ENCODE results near the gene CLK4.
A peak's percentile ranks its signal among the peaks of the same experiment; 100 is the strongest.

The CLK4 gene

GRCh38 chr5:178637356-178638074 lies 10.7 kb upstream of the CLK4 start:
- no peak for DNase-seq (ENCODE audit: low read depth in 2 of 2)

- DNase-seq (ENCODE audit: low read depth in 2 of 2) = no peak
These were observed 5.4 kb upstream of the CLK4 start for GRCh38 chr5:178632285-178632684.

GRCh38 chr5:178630951-178631350 lies 4.1 kb upstream of the CLK4 start:
- no peak for DNase-seq (ENCODE audit: low read depth in 2 of 2)

GRCh38 chr5:178630475-178630930 lies 3.7 kb upstream of the CLK4 start:
- DNase-seq (ENCODE audit: low read depth in 2 of 2) = no peak

- no peak for DNase-seq (ENCODE audit: low read depth in 2 of 2)
These were observed 379 bp upstream of the CLK4 start for GRCh38 chr5:178627259-178627598.

- DNase-seq (ENCODE audit: low read depth in 2 of 2) = no peak
These were observed 969 bp downstream of the CLK4 start for GRCh38 chr5:178625679-178626483.

GRCh38 chr5:178624631-178625546 lies 2.0 kb downstream of the CLK4 start:
- no peak for DNase-seq (ENCODE audit: low read depth in 2 of 2)

GRCh38 chr5:178622679-178623247 lies 4.1 kb downstream of the CLK4 start:
- DNase-seq (ENCODE audit: low read depth in 2 of 2) = no peak

- DNase-seq (ENCODE audit: low read depth in 2 of 2) = no peak
These were observed 7.5 kb downstream of the CLK4 start for GRCh38 chr5:178619390-178619789.

GRCh38 chr5:178612299-178612698 lies 14.6 kb downstream of the CLK4 start:
- no peak for DNase-seq (ENCODE audit: low read depth in 2 of 2)

GRCh38 chr5:178606269-178606668 lies 20.6 kb downstream of the CLK4 start:
- no peak for DNase-seq (ENCODE audit: low read depth in 2 of 2)

GRCh38 chr5:178605788-178606187 lies 21.1 kb downstream of the CLK4 start:
- no peak for DNase-seq (ENCODE audit: low read depth in 2 of 2)

- DNase-seq (ENCODE audit: low read depth in 2 of 2) = no peak
These were observed 24.1 kb downstream of the CLK4 start for GRCh38 chr5:178602752-178603151.

GRCh38 chr5:178595750-178596149 lies 31.1 kb downstream of the CLK4 start:
- no peak for DNase-seq (ENCODE audit: low read depth in 2 of 2)

GRCh38 chr5:178595150-178595549 lies 31.7 kb downstream of the CLK4 start:
- DNase-seq (ENCODE audit: low read depth in 2 of 2) = no peak

GRCh38 chr5:178590924-178591423 lies 35.9 kb downstream of the CLK4 start:
- no peak for DNase-seq (ENCODE audit: low read depth in 2 of 2)

- peak in 1 of 2 donors; percentile 5 for DNase-seq (ENCODE audit: low read depth in 2 of 2)
These were observed 36.5 kb downstream of the CLK4 start, which contains the start of gene COL23A1 for GRCh38 chr5:178590141-178590923. Gene COL23A1 (minus strand): TSS chr5:178590393.

GRCh38 chr5:178589180-178590140 lies 37.4 kb downstream of the CLK4 start:
- no peak for DNase-seq (ENCODE audit: low read depth in 2 of 2)

GRCh38 chr5:178588769-178589168 lies 38.1 kb downstream of the CLK4 start:
- DNase-seq (ENCODE audit: low read depth in 2 of 2) = no peak
